Neural cell (in vitro differentiated cells): ENCODE results near the gene SNUPN.

Experiments used
- EP300 ChIP-seq: fragments of 450-650 bp; conservative IDR thresholded peaks from 2 replicates; pipeline ENCODE4 v1.6.1; 2014; ENCODE audit warnings: antibody characterized with exemption, mild to moderate bottlenecking, moderate library complexity; ENCODE audit not compliant: poor library complexity, severe bottlenecking
- EZH2 ChIP-seq: fragments of 200-600, 300-800 bp; shearing (Covaris generic), sonication (generic); IDR thresholded peaks from 2 replicates; pipeline ENCODE4 v1.6.1; 2014; ENCODE audit warnings: antibody characterized with exemption, low read length, borderline replicate concordance, mild to moderate bottlenecking; ENCODE audit not compliant: insufficient read depth, poor library complexity, severe bottlenecking
- MXI1 ChIP-seq: fragments of 450-650 bp; conservative IDR thresholded peaks from 2 replicates; pipeline ENCODE4 v1.6.1; 2014; ENCODE audit warnings: antibody characterized with exemption, mild to moderate bottlenecking; ENCODE audit not compliant: poor library complexity, severe bottlenecking
- POLR2AphosphoS5 ChIP-seq: IDR thresholded peaks from 2 replicates; pipeline ENCODE4 v1.6.1; 2012
- RAD21 ChIP-seq: fragments of 450-650 bp; conservative IDR thresholded peaks from 2 replicates; pipeline ENCODE4 v1.6.1; 2014; ENCODE audit warnings: antibody characterized with exemption, mild to moderate bottlenecking, moderate library complexity
- REST ChIP-seq: IDR thresholded peaks from 2 replicates; pipeline ENCODE4 v1.6.1; 2012; ENCODE audit warnings: borderline replicate concordance
- TAF1 ChIP-seq: IDR thresholded peaks from 2 replicates; pipeline ENCODE4 v1.6.1; 2012; ENCODE audit warnings: low read depth
- TF ChIP-seq, protein P1 (sequence below): fragments of 450-650 bp; IDR thresholded peaks from 2 replicates; pipeline ENCODE4 v1.5.1; 2014; ENCODE audit warnings: antibody characterized with exemption, mild to moderate bottlenecking, moderate library complexity; ENCODE audit not compliant: poor library complexity, severe bottlenecking

GRCh38 chr15:75637245-75638009 is 11.9 kb upstream of the SNUPN start:
- TF ChIP-seq, protein P1, sequence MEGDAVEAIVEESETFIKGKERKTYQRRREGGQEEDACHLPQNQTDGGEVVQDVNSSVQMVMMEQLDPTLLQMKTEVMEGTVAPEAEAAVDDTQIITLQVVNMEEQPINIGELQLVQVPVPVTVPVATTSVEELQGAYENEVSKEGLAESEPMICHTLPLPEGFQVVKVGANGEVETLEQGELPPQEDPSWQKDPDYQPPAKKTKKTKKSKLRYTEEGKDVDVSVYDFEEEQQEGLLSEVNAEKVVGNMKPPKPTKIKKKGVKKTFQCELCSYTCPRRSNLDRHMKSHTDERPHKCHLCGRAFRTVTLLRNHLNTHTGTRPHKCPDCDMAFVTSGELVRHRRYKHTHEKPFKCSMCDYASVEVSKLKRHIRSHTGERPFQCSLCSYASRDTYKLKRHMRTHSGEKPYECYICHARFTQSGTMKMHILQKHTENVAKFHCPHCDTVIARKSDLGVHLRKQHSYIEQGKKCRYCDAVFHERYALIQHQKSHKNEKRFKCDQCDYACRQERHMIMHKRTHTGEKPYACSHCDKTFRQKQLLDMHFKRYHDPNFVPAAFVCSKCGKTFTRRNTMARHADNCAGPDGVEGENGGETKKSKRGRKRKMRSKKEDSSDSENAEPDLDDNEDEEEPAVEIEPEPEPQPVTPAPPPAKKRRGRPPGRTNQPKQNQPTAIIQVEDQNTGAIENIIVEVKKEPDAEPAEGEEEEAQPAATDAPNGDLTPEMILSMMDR = no peak
- TF ChIP-seq POLR2AphosphoS5 = no peak
- TF ChIP-seq TAF1 = no peak
- TF ChIP-seq EZH2 = no peak
- no peak for TF ChIP-seq RAD21
- no peak for TF ChIP-seq REST
- no peak for TF ChIP-seq MXI1
- TF ChIP-seq EP300 = no peak
